NCI-H524 (cell line): Measurements from ENCODE around the gene STBD1.
"Not testable (repeated sequence)": the region's sequence is repeated elsewhere in the genome, so short reads cannot be mapped to it uniquely, and the experiment has no call there.

Experiments
- DNase-seq, 2 experiments: peaks; one replicate each; lab custom pipeline; 2025; lab: John Stamatoyannopoulos, UW

STBD1 gene

DNA sequence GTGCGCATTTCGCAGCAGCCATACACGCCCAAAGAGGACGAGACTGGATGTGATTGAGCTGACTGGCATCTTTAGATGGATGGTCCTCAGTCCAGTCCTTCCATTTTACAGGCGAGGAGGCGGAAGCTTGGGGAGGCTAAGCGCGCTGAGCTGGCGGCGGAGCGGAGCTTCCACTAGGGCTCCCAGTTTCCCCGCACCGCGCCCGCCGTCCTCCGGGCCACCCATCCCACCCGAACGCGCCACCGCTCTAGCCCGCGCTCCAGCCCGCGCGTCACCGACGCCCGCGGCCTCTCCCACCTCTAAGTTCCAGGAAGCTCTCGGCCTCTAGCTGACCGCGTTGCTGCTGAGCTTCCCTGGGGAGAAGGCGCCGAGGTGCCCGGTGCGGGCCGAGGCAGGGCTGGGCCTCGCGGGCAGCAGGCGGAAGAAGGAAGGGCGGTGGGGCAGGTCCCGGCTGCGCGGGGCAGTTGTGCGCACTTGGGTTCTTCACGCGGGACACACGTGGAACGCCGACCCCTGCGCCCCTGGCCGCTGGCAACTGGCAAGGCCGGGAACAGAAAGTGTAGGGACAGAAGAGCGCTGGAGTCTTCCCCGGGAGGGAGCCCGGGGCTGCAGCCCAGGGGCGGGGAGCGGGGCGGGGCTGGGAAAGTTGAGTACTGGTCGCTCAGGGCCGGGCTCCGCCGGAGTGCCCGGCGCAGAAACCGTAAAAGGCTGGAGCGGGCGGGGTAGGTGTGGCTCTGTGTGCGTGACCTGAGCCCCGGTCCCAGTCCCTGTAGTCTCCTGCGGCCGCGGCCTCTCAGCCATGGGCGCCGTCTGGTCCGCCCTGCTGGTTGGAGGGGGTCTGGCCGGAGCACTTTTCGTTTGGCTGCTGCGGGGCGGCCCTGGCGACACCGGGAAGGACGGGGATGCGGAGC lies at the start of gene STBD1:
TSS of gene STBD1 (plus strand) at position 763 of the 911 bp plus-strand sequence. CDS start at position 800, 37 bp downstream.
- DNase-seq = peak; percentile 25 to 45

DNA sequence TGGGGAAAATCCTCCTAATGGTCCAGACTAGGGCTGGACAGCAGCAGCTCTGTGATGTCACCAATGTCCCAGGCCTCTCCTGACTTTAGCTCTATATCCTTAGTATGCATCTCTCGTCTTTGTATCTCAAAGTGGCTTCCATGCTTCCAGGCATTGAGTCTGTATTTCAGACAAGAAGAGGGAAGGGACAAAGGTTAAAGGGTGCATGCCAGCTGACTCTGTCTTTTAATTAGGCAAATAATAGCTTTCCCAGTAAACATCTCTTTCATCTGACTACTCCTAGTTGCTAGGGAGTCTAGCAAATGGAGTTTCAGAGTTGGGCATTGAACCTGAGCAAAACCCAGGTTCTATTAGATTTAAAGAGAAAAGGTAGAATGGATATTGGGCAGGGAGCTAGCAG lies 49.6 kb upstream of the STBD1 start:
- DNase-seq = no peak

GRCh38 chr4:76257824-76258223 lies 48.7 kb upstream of the STBD1 start:
- no peak for DNase-seq

GRCh38 chr4:76260571-76260970 lies 46.0 kb upstream of the STBD1 start:
- no peak for DNase-seq

GRCh38 chr4:76265631-76266218 lies 40.8 kb upstream of the STBD1 start:
- DNase-seq = no peak

DNA sequence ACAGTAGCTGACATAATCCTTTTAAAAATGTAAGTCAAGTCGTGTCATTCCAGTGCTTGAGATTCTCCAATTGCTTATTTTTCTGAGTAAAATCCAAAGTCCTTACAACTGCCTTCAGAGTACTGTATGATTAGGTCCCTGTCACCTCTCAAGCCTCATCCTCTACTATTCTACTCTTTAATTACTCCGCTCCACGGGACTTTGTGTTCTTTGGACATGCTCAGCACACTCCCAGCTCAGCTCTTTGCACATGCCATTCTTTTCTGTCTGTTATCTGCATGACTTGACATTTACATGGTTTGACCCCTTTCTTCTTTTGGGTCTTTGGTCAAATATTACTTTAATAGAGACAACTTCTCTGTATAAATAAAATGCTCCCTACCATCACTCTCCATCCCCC lies 39.9 kb upstream of the STBD1 start:
- no peak for DNase-seq

GRCh38 chr4:76267811-76268210 lies 38.7 kb upstream of the STBD1 start:
- no peak for DNase-seq

GRCh38 chr4:76270244-76271175 lies 36.0 kb upstream of the STBD1 start:
- no peak for DNase-seq

DNA sequence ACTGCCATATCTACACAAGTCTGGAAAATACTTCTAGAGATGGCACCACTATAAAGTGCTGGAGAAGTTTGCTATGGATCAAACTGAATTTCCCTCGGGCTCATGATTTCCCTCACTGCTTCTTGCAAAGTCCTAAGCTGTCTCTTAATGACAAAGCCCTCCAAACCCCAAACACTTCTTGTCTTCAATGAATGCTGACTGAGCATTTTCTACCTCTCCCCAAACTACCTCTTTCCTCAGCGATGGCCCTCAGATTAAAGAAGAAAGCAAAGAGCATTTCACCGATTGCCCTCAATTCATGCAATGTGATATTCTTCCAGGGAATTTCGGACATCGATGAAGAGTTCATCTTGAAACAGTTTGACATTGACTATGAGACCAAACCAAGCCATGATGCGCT lies 35.3 kb upstream of the STBD1 start:
- DNase-seq = no peak

GRCh38 chr4:76272073-76272472 lies 34.5 kb upstream of the STBD1 start:
- no peak for DNase-seq

GRCh38 chr4:76272582-76272981 lies 34.0 kb upstream of the STBD1 start:
- no peak for DNase-seq

DNA sequence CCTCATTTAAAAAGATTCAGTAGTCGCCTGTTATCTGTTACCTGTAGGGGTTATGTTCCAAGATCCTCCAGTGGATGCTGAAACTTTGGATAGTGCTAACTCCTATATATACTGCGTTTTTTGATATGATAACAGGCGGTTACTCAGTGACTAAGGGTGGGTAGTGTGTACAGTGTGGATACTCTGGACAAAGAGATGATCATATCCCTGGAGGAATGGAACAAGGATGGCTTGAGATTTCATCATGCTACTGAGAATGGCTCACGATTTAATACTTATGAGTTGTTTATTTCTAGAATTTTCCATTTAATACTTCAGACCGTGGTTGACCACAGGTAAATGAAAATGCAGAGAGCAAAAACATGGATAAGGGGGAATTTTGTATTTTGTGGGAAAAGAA lies 33.5 kb upstream of the STBD1 start:
- no peak for DNase-seq

DNA sequence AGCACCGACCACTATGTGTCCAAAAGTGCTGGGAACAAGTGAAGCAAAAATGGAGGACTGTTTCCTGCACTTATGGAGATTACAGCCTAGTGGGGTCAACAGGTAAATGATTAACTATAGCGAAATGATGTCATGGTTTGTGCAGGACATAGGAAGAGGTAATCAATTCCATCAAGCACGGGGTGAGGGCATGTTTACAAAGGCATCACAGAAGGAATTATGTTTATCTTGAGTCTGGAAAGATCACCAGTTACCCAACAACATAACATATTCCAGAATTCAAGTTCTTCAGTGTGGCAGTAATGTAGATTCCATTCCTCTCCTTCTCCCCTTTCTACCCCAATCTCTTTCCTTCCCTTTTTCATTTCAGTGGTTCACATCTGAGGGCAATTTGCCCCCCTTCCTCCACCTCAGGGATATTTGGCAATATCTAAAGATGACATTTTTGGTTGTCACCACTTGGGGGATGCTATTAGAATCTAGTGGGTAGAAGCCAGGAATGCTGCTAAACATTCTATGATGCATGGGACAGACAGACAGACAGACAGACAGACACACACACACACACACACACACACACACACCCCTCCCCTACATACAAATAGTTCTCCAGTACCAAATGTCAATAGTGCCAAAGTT lies 30.9 kb upstream of the STBD1 start:
- DNase-seq = no peak

DNA sequence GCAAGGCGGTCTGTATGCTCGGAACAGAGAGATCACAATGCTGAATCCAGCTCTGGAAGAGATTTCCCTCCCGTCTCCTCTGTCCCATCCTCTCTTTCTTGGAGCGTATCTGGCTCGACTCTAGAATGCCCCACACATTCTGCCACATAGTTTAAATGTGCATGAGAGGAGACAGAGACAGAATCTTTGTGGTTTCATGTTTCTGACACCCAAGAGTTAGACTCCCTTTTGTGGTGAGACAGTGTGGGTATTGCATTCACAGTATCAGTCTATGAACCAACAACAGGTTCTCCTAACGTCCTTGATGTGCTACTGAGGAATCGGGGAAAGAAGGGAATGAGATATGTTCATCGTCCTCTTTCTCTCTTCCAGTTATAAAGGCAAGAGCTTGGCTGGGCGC lies 29.7 kb upstream of the STBD1 start:
- DNase-seq = no peak

DNA sequence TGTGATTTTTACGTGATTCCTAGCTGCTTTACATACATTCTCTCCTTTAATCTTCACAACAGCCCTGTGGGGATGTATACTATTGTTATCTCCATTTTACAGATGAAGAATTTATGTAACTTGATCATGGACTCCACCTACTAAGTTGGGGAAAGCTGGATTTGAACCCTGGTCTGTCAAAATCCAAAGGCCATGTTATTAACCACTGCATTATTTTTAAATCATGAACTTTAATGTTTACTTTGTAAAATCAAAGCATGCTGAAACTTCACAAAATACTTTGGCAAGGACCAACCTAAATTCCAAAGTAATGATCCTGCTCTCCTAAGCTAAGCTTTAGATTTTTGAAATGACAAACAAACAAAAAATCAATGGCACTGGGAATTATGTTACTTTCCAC lies 28.9 kb upstream of the STBD1 start:
- DNase-seq = no peak

- no peak for DNase-seq
These were observed 27.9 kb upstream of the STBD1 start for GRCh38 chr4:76278583-76278982.

- DNase-seq = peak in 1 of 2 experiments; percentile 1
These were observed 27.1 kb upstream of the STBD1 start for GRCh38 chr4:76279462-76279861.

GRCh38 chr4:76280488-76281441 lies 25.8 kb upstream of the STBD1 start:
- DNase-seq = no peak

- DNase-seq = not testable (repeated sequence)
These were observed 24.9 kb upstream of the STBD1 start for GRCh38 chr4:76281594-76281993.

- no peak for DNase-seq
These were observed 23.4 kb upstream of the STBD1 start for GRCh38 chr4:76282941-76283689.
